Gastrocnemius medialis (tissue), 4 donors: ENCODE measurements around the gene EFHD2.

ENCODE experiments used
- CTCF ChIP-seq, 5 experiments: fragments of 450-650 bp in 3 of 5; fragments of 200-600 bp in 2 of 5; sonication (generic) in 2 of 5; IDR thresholded peaks in 4 of 5; conservative IDR thresholded peaks in 1 of 5; 1 replicate in 4 of 5; 2 replicates in 1 of 5; pipeline ENCODE4 v1.5.1; 2016 to 2019; ENCODE audit warnings: antibody characterized with exemption in 5 of 5, mild to moderate bottlenecking in 3 of 5, moderate library complexity in 3 of 5
- POLR2A ChIP-seq, 2 donors: fragments of 450-650 bp; IDR thresholded peaks; one replicate each; pipeline ENCODE4 v1.6.1; 2017; ENCODE audit warnings: antibody characterized with exemption in 2 of 2, mild to moderate bottlenecking in 2 of 2, moderate library complexity in 2 of 2

DNA sequence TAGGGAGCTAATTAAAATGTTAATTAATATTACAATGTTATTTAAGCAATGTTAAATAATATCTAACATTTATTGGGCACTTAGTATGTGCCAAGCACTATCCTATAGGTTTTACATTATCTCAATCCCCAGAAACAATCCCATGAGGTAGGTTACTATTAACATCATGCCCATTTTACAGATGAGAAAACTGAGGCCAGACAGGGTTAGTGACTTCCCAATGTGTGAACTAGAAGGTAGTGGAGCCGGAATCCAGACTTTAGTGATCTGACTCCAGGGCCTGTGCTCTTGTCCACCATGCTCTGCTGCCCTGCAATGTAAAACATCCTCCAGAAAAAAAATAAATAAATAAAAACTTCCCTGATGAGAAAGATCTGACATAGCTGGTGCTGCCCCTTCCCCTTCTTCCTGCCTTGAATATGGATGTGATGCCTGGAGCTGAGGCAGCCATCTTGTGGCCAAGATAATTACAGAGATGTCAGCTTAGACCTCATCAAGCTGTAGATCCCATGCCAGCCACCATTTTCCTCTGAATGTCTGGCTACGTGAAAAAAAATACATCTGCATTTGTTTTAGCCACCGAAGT is 39.3 kb downstream of the EFHD2 start:
- TF ChIP-seq CTCF (IDR thresholded peaks at IDR 0.05 in 4 of 5, conservative IDR thresholded peaks at IDR 0.05 in 1 of 5) (no peak), POLR2A (IDR thresholded peaks at IDR 0.05) (no peak)
